Lung (tissue), 12 donors: ENCODE measurements around the gene IGSF3. TPM values are rescaled to one million over a fixed set of nuclear protein-coding genes. Genes with fewer than 3 reads are reported as not detected.

Source experiments
- ATAC-seq: fragments of 200-7000 bp; cut with Tn5 transposase; one replicate; pipeline ENCODE4 v1.9.1; 2020; ENCODE audit warnings: moderate number of reproducible peaks; ENCODE audit not compliant: insufficient read depth, low FRiP score
- DNase-seq, 3 donors: peaks; one replicate each; pipeline ENCODE4 v3.0.0-alpha.2; 2013 to 2017
- H3K27ac ChIP-seq, 2 donors: one replicate each; pipeline ENCODE4 v1.5.1; 2013; ENCODE audit warnings: mild to moderate bottlenecking in 2 of 2, moderate library complexity in 2 of 2, control low read depth in 1 of 2, inconsistent platforms in 1 of 2, low read depth in 1 of 2, low read length in 1 of 2
- H3K27me3 ChIP-seq, 3 donors: one replicate each; pipeline ENCODE4 v1.5.1; 2013; ENCODE audit warnings: low read length in 2 of 3; ENCODE audit not compliant: control insufficient read depth in 3 of 3, insufficient read depth in 3 of 3
- H3K36me3 ChIP-seq, 4 donors: one replicate each; pipeline ENCODE4 v1.5.1; 2013; ENCODE audit warnings: low read length in 4 of 4, mild to moderate bottlenecking in 1 of 4, moderate library complexity in 1 of 4; ENCODE audit not compliant: control insufficient read depth in 4 of 4, insufficient read depth in 4 of 4
- H3K4me1 ChIP-seq, 5 donors: one replicate each; pipeline ENCODE4 v1.5.1; 2013; ENCODE audit warnings: low read length in 5 of 5, mild to moderate bottlenecking in 2 of 5, moderate library complexity in 1 of 5; ENCODE audit not compliant: control insufficient read depth in 5 of 5, insufficient read depth in 5 of 5
- H3K4me3 ChIP-seq: one replicate; pipeline ENCODE4 v1.5.1; 2013; ENCODE audit warnings: mild to moderate bottlenecking, control low read depth, moderate library complexity
- H3K9ac ChIP-seq, 2 donors: one replicate each; pipeline ENCODE4 v1.5.1; 2013; ENCODE audit warnings: low read length in 2 of 2, control low read depth in 1 of 2; ENCODE audit not compliant: insufficient read depth in 1 of 2
- H3K9me3 ChIP-seq, 4 donors: one replicate each; pipeline ENCODE4 v1.5.1; 2013; ENCODE audit warnings: low read length in 3 of 4, mild to moderate bottlenecking in 1 of 4, moderate library complexity in 1 of 4; ENCODE audit not compliant: control insufficient read depth in 4 of 4, insufficient read depth in 3 of 4
- WGBS, 2 donors: extraction: QIAGEN DNeasy Blood & Tissue Kit; methylation state at CpG; one replicate each; pipeline ENCODE4 v1.1.7; 2013; 5-methylcytosine and 5-hydroxymethylcytosine counted together
- polyA plus RNA-seq, 2 donors: library from polyadenylated mRNA; stranded (reverse); fragments of 200-250 nt; gene quantifications; one replicate each; pipeline ENCODE4 v1.2.1, GENCODE V29; 2013
- total RNA-seq, 2 donors: library from RNA; depleted of rRNA in 1 of 2; stranded (reverse); fragments of >200 nt in 1 of 2; gene quantifications; one replicate each; pipeline ENCODE4 v1.2.1, GENCODE V29; 2014 to 2021
- TF ChIP-seq, protein P1 (sequence below): IDR thresholded peaks from 2 replicates; pipeline ENCODE4 v1.5.1; 2012; ENCODE audit warnings: mild to moderate bottlenecking; ENCODE audit errors: control extremely low read depth, extremely low read depth
- donor health status: control.
- donor health status: control.
- donor health status: Bipolar disorder and iron deficiency.
- donor health status: healthy.
- donor health status: DM: yes; HTN: yes; CAD: no.

The IGSF3 gene
- total and polyA plus RNA-seq, 4 donors, result 6.3 to 48.5 (median 13.3) TPM

DNA sequence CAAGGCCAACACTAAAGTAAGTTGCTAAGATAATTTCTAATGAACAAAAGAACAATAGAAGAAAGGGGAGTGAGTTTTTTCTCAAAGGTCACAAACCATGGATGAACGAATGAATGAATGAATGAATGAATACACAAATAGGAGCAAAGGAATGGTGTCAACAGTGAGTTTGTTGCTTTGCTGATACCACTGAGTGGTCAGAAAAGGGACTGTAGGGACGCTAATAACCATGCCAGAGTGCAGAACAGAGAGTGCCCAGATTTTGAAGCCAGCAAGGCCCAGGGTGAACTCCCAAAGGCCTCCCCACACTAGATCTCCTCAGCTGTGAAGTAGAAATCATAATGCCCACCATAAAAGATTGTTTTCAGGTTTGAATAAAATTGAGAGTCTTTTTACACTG lies 112.6 kb downstream of the IGSF3 start:
- H3K9me3 ChIP-seq, result no peaks in the 10 kb centered on the region
- DNase-seq (no peak), ATAC-seq (no peak)
- no peak overlapping the region for H3K9ac ChIP-seq
- 87 to 92% methylated on average over 2 of the region's 2 CpGs for WGBS, 2 donors
- H3K27me3 ChIP-seq, result no peaks in the 10 kb centered on the region
- H3K27ac ChIP-seq, result no peak overlapping the region
- H3K4me3 ChIP-seq, result no peak overlapping the region
- TF ChIP-seq, protein P1, sequence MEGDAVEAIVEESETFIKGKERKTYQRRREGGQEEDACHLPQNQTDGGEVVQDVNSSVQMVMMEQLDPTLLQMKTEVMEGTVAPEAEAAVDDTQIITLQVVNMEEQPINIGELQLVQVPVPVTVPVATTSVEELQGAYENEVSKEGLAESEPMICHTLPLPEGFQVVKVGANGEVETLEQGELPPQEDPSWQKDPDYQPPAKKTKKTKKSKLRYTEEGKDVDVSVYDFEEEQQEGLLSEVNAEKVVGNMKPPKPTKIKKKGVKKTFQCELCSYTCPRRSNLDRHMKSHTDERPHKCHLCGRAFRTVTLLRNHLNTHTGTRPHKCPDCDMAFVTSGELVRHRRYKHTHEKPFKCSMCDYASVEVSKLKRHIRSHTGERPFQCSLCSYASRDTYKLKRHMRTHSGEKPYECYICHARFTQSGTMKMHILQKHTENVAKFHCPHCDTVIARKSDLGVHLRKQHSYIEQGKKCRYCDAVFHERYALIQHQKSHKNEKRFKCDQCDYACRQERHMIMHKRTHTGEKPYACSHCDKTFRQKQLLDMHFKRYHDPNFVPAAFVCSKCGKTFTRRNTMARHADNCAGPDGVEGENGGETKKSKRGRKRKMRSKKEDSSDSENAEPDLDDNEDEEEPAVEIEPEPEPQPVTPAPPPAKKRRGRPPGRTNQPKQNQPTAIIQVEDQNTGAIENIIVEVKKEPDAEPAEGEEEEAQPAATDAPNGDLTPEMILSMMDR, result no peak
- peaks cover 0 to 11% (median 0%) of the 10 kb centered on the region in 5 donors for H3K4me1 ChIP-seq
- no peaks in the 10 kb centered on the region for H3K36me3 ChIP-seq

DNA sequence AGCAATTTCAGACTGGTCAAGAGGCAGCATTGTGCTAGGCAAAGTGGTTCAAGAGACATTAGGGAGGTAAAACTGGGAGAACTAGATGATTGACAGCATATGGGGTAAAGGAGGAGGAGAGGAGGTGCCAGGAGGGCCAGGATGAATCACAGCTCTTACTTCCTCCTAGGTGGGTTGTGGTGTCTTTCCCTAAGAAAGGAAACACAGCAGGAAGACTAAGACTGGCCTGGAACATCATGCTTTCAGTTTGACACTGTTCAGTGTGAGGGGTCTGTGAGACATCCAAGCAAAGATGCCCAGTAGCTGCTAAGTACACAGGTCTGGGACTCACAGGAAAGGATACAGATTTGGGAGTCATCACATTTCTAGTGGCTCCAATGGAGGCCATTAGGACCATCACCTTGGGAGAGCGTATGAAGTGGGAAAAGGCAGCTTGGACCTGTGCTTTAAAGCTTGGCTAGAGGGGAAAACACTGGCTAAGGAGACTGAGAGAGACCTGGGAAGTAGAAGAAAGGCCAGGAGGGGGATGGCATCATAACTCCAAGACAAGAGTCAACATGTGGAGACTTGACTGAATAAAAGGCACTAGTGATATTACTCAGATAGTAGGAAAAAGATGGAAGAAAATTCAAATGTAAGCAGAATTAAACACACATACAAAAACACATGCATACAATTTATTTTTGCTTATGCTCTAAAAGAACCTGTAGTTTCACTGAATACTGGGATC lies 114.0 kb downstream of the IGSF3 start:
- TF ChIP-seq, protein P1, result no peak
- Histone ChIP-seq H3K27ac (no peak overlapping the region), H3K27me3 (no peaks in the 10 kb centered on the region), H3K9me3 (no peaks in the 10 kb centered on the region), H3K4me3 (no peak overlapping the region), H3K4me1 (peaks cover 0 to 16% (median 0%) of the 10 kb centered on the region in 5 donors), H3K36me3 (no peaks in the 10 kb centered on the region), H3K9ac (no peak overlapping the region)
- ATAC-seq (no peak), DNase-seq (no peak)
- WGBS, 2 donors, result 100% methylated on average over 1 of the region's 1 CpG

DNA sequence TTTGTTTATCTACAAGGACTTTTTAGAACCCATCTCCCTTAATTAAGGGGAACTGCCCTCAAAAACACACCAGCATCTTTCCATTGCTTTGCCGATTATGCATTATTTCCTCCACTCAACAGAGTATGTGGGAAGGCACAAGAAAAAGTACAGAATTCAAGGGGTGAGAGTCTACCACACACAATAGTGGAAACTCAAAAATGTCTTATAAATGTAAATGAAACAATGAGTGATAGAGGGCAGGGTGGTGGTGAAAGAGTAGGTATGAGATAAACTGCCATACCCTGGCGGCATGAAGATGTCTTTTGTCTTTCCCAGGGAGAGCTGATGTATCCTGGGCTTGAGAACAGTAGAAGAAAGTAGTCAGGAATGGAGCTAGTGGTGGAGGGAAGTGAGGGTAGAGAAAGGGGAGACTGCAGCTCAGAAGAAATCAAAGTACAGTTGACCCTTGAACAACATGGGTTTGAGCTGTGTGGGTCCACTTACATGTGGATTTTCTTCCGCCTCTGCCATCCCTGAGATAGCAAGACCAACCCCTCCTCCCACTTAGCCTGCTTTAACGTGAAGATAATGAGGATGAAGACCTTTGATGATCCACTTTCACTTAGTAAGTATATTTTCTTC lies 121.1 kb downstream of the IGSF3 start:
- H3K36me3 ChIP-seq, result peaks cover 4 to 24% (median 7%) of the 10 kb centered on the region in 4 donors
- WGBS, 2 donors, result 91 to 94% methylated on average over 4 of the region's 4 CpGs

More for the DNA sequence above, 121.1 kb downstream of the IGSF3 start:
- no peak overlapping the region for H3K4me3 ChIP-seq
- H3K9ac ChIP-seq, result no peak overlapping the region
- H3K27ac ChIP-seq, result no peak overlapping the region
- TF ChIP-seq, protein P1, result no peak
- H3K9me3 ChIP-seq, result no peaks in the 10 kb centered on the region
- DNase-seq (no peak), ATAC-seq (no peak)
- H3K4me1 ChIP-seq, result peaks cover 0 to 7% (median 0%) of the 10 kb centered on the region in 5 donors
- H3K27me3 ChIP-seq, result no peaks in the 10 kb centered on the region
